SK-N-MC (cell line): ENCODE data around the gene KCTD10.
"Not testable (repeated sequence)": the region's sequence is repeated elsewhere in the genome, so short reads cannot be mapped to it uniquely, and the experiment has no call there.

Experiments
- DNase-seq: peaks from one replicate; pipeline ENCODE4 v3.0.0-alpha.2; 2011; ENCODE audit warnings: low read depth, low spot score
- H3K27ac ChIP-seq: fragments of 200-600 bp; sonication (generic); 2 replicates; pipeline ENCODE4 v1.5.1; 2016; ENCODE audit warnings: mixed run types
- H3K36me3 ChIP-seq: fragments of 200-600 bp; sonication (generic); 2 replicates; pipeline ENCODE4 v1.6.1; 2017; ENCODE audit warnings: antibody characterized with exemption, low read length, mixed read lengths; ENCODE audit not compliant: insufficient read depth
- H3K4me3 ChIP-seq: fragments of 200-600 bp; sonication (generic); 2 replicates; pipeline ENCODE4 v1.5.1; 2016
- H3K9ac ChIP-seq: fragments of 200-600 bp; sonication (generic); 2 replicates; pipeline ENCODE4 v1.8.0; 2017; ENCODE audit warnings: mixed run types, mixed read lengths; ENCODE audit not compliant: insufficient read length
- H3K9me3 ChIP-seq: fragments of 200-600 bp; sonication (generic); 2 replicates; pipeline ENCODE4 v1.6.1; 2017; ENCODE audit warnings: low read depth, mild to moderate bottlenecking, antibody characterized with exemption, low read length, moderate library complexity, mixed read lengths
- EZH2 ChIP-seq: fragments of 200-600 bp; sonication (generic); IDR thresholded peaks from one replicate; pipeline ENCODE4 v1.6.1; 2017; ENCODE audit warnings: antibody characterized with exemption
- FOXP2 ChIP-seq: optimal IDR thresholded peaks from 2 replicates; pipeline ENCODE3; 2011; ENCODE audit warnings: mild to moderate bottlenecking, moderate library complexity; ENCODE audit not compliant: insufficient read depth; ENCODE audit errors: extremely low read length, control extremely low read depth
- POLR2AphosphoS5 ChIP-seq: IDR thresholded peaks from 2 replicates; pipeline ENCODE4 v1.6.1; 2012; ENCODE audit warnings: mild to moderate bottlenecking, low read depth, low read length, borderline replicate concordance

The KCTD10 gene

DNA sequence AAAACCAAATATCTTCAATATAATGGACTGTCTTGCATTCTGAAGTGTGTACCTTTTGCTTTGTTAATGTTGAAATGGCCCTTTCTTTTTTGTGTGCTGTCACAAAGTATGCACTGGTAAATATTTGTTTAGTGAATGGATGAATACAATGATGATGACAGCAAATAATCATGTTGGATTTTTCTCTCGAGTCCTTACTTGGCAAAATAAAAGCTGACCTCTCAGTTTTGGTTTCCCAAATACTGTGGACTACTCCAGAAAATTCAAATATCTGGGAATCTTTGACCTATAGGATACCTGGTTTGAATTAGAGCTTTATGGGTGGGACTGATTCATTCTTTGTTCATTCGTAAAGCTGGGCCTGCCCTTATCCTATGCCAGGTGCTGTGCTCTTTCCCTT, 5.8 kb upstream of the KCTD10 start:
- no peaks in the 10 kb centered on the region for H3K9me3 ChIP-seq
- no peak overlapping the region for H3K27ac ChIP-seq
- H3K36me3 ChIP-seq: peaks cover 41% of the 10 kb centered on the region
- TF ChIP-seq POLR2AphosphoS5: no peak
- no peak for TF ChIP-seq FOXP2
- no peak for TF ChIP-seq EZH2
- no peak overlapping the region for H3K4me3 ChIP-seq
- no peak overlapping the region for H3K9ac ChIP-seq
- DNase-seq: no peak

DNA sequence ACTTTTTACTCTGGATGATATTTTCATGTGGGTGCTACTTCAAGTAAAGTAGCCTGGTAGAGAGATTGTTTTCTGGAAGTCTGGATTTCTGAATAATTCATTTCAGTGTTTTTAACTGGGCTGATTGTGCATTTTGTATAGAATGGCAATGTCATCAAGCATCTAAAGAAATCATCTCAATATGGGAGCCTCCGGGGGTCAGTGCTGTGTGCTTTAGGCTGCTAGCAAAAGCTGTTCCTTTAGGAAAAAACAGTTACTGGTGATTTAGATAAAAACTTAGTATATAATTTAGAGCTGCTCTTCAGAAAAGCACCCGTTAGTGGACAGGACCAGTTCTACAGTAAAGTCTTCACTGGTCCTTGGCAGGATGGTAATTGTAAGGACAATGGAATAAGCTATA, 5.4 kb upstream of the KCTD10 start:
- no peak for DNase-seq
- Histone ChIP-seq H3K36me3 (peaks cover 37% of the 10 kb centered on the region), H3K9me3 (no peaks in the 10 kb centered on the region), H3K9ac (no peak overlapping the region), H3K27ac (no peak overlapping the region), H3K4me3 (no peak overlapping the region)
- no peak for TF ChIP-seq POLR2AphosphoS5
- TF ChIP-seq FOXP2: no peak
- no peak for TF ChIP-seq EZH2

- H3K9me3 ChIP-seq: no peaks in the 10 kb centered on the region
- no peak overlapping the region for H3K9ac ChIP-seq
- DNase-seq: no peak
- TF ChIP-seq EZH2 (no peak), POLR2AphosphoS5 (no peak), FOXP2 (no peak)
- H3K4me3 ChIP-seq: no peak overlapping the region
- H3K36me3 ChIP-seq: peaks cover 32% of the 10 kb centered on the region
- H3K27ac ChIP-seq: no peak overlapping the region
Measured at GRCh38 chr12:109481863-109482262, 4.8 kb upstream of the KCTD10 start.

DNA sequence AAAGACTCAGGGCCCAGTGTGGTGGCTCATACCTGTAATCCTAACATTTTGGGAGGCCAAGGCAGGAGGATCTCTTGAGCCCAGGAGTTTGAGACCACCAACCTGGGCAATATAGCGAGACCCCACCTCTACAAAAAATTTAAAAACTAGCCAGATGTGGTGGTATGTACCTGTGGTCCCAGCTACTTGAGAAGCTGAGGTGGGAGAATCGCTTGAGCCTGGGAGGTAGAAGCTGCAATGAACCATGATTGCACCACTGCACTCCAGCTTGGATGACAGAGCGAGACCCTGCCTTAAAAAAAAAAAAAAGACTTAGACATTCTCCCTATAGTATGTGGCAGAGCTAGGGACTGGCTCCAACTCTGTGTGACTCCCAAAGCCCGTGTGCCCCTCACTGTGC, 3.3 kb upstream of the KCTD10 start:
- H3K9me3 ChIP-seq: no peaks in the 10 kb centered on the region
- H3K9ac ChIP-seq: no peak overlapping the region
- no peak overlapping the region for H3K4me3 ChIP-seq
- peaks cover 17% of the 10 kb centered on the region for H3K36me3 ChIP-seq
- H3K27ac ChIP-seq: no peak overlapping the region
- TF ChIP-seq FOXP2 (no peak), POLR2AphosphoS5 (no peak), EZH2 (no peak)
- no peak for DNase-seq

DNA sequence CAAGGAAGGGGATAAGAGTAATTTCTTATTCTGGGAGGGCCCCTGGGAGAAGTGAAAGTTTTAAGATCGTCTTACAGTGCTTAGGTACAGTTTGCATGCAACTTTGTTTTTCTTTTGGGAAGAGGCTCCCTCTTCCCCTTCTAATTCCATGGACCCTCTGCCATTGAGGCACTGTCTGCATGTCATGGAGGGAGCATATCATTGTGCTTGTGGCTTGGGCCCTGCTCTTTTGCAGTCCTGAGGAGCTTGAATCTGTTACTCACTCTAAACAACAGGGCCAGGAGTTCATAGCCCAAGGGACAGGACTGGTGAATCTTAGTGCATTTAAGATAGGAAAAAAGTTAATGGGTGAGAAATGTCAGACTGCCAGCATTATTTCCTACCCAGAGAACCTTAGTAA, 2.7 kb upstream of the KCTD10 start:
- Histone ChIP-seq H3K4me3 (no peak overlapping the region), H3K9me3 (no peaks in the 10 kb centered on the region), H3K36me3 (peaks cover 12% of the 10 kb centered on the region), H3K9ac (no peak overlapping the region), H3K27ac (no peak overlapping the region)
- TF ChIP-seq EZH2 (no peak), POLR2AphosphoS5 (no peak), FOXP2 (no peak)
- DNase-seq: no peak

DNA sequence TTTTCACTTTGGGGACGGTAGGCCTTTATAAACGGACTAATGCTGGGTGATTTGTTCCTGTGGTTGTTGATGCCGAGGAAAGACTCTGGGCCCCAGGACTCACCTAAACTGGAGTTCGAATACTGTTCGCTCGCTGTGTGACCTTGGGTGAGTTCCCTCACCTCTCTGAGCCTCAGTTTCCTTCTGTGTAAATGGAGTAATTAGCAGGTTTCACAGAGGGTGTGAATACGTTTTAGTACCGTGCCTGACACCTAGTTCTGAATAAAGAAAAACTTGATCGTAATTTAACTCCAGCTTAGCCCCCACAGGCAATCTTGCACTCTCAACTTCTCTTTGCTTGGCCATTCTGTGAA, 839 bp upstream of the KCTD10 start:
- Histone ChIP-seq H3K36me3 (no peaks in the 10 kb centered on the region), H3K27ac (no peak overlapping the region), H3K9ac (peak overlapping the region; percentile 94), H3K9me3 (no peaks in the 10 kb centered on the region), H3K4me3 (peak overlapping the region; percentile 91)
- TF ChIP-seq POLR2AphosphoS5 (no peak), EZH2 (no peak), FOXP2 (no peak)
- no peak for DNase-seq

DNA sequence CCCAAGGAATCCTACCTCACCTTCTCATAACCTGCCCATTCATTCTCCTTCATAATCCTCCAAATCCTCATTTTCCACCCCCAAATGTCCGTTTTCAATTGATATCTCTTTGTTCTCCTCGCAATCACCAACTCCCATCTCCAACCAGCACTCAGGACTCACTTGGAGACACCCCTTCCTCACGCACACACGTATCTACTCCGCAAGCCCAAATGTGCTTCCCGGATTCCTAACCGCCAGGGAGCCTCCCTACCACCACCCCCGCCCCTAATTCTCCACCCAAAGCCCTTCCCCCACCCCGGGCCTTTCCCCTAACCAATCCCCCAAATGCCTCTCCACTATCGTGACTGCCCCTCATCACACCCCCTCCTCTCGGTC, 304 bp downstream of the KCTD10 start:
- Histone ChIP-seq H3K9ac (peak overlapping the region; percentile 94), H3K27ac (no peak overlapping the region), H3K36me3 (no peaks in the 10 kb centered on the region), H3K9me3 (no peaks in the 10 kb centered on the region), H3K4me3 (peak overlapping the region; percentile 91)
- no peak for DNase-seq
- TF ChIP-seq EZH2 (no peak), FOXP2 (no peak), POLR2AphosphoS5 (no peak)

- no peak overlapping the region for H3K27ac ChIP-seq
- H3K4me3 ChIP-seq: peak overlapping the region; percentile 91
- no peak for DNase-seq
- H3K36me3 ChIP-seq: no peaks in the 10 kb centered on the region
- H3K9me3 ChIP-seq: no peaks in the 10 kb centered on the region
- no peak for TF ChIP-seq EZH2
- TF ChIP-seq POLR2AphosphoS5: no peak
- TF ChIP-seq FOXP2: no peak
- H3K9ac ChIP-seq: peak overlapping the region; percentile 94
Measured at GRCh38 chr12:109475993-109476806, 900 bp downstream of the KCTD10 start.

- no peak overlapping the region for H3K4me3 ChIP-seq
- H3K36me3 ChIP-seq: no peaks in the 10 kb centered on the region
- no peaks in the 10 kb centered on the region for H3K9me3 ChIP-seq
- TF ChIP-seq FOXP2 (no peak), POLR2AphosphoS5 (no peak), EZH2 (no peak)
- H3K27ac ChIP-seq: no peak overlapping the region
- H3K9ac ChIP-seq: no peak overlapping the region
- no peak for DNase-seq
Measured at GRCh38 chr12:109475121-109475520, 2.0 kb downstream of the KCTD10 start.

- not testable (repeated sequence) for H3K4me3 ChIP-seq, H3K27ac ChIP-seq, H3K9ac ChIP-seq, DNase-seq, H3K36me3 ChIP-seq, H3K9me3 ChIP-seq
Measured at GRCh38 chr12:109473526-109474270, 3.4 kb downstream of the KCTD10 start.
